ENCODE measurements around the gene MROH7. TPM values are rescaled to one million over a fixed set of nuclear protein-coding genes. Genes with fewer than 3 reads are reported as not detected.

The MROH7 gene
- total and polyA plus RNA-seq, 9 of the 15 experiments (the other 6 are each of a cell fraction or from before 2014, with no cell fraction given) = not detected

- TF ChIP-seq MBD1 (CRISPR knock-in tag; IDR thresholded peaks at IDR 0.05) = no peak
- no peak for TF ChIP-seq ZNF57 (CRISPR knock-in tag; IDR thresholded peaks at IDR 0.05)
- no peak for TF ChIP-seq BRD9 (IDR thresholded peaks at IDR 0.05; ENCODE audit: low read depth, partially characterized antibody)
- no peak for TF ChIP-seq ZNF584 (CRISPR knock-in tag; IDR thresholded peaks at IDR 0.05; ENCODE audit: low read depth)
- peak; percentile 72; the same call in 1 of the 2 replicates for TF ChIP-seq ZBTB17 (CRISPR knock-in tag; IDR thresholded peaks at IDR 0.05)
- TF ChIP-seq NFRKB (IDR thresholded peaks at IDR 0.05; ENCODE audit: low read depth) = no peak
- TF ChIP-seq, protein P1, sequence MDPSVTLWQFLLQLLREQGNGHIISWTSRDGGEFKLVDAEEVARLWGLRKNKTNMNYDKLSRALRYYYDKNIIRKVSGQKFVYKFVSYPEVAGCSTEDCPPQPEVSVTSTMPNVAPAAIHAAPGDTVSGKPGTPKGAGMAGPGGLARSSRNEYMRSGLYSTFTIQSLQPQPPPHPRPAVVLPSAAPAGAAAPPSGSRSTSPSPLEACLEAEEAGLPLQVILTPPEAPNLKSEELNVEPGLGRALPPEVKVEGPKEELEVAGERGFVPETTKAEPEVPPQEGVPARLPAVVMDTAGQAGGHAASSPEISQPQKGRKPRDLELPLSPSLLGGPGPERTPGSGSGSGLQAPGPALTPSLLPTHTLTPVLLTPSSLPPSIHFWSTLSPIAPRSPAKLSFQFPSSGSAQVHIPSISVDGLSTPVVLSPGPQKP (CRISPR knock-in tag; IDR thresholded peaks at IDR 0.05) = no peak
- no peak for TF ChIP-seq SRSF1 (IDR thresholded peaks at IDR 0.05; ENCODE audit: low read depth, low read length)
- TF ChIP-seq AFF1 (IDR thresholded peaks at IDR 0.05; ENCODE audit: low read depth in 1 of 2, partially characterized antibody in 2 of 2) = no peak
- no peak for TF ChIP-seq FOXO4 (CRISPR knock-in tag; IDR thresholded peaks at IDR 0.05)
- no peak for TF ChIP-seq BRF1 (IDR thresholded peaks at IDR 0.05; ENCODE audit: borderline replicate concordance, extremely low read depth, insufficient read length)
- no peak for TF ChIP-seq ARID2 (IDR thresholded peaks at IDR 0.05)
- TF ChIP-seq, protein P2, sequence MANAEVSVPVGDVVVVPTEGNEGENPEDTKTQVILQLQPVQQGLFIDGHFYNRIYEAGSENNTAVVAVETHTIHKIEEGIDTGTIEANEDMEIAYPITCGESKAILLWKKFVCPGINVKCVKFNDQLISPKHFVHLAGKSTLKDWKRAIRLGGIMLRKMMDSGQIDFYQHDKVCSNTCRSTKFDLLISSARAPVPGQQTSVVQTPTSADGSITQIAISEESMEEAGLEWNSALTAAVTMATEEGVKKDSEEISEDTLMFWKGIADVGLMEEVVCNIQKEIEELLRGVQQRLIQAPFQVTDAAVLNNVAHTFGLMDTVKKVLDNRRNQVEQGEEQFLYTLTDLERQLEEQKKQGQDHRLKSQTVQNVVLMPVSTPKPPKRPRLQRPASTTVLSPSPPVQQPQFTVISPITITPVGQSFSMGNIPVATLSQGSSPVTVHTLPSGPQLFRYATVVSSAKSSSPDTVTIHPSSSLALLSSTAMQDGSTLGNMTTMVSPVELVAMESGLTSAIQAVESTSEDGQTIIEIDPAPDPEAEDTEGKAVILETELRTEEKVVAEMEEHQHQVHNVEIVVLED (CRISPR knock-in tag; IDR thresholded peaks at IDR 0.05) = peak; percentile 81
- no peak for TF ChIP-seq IRF9 (tag; IDR thresholded peaks at IDR 0.05)
Observed at GRCh38 chr1:54715493-54716298, 74.1 kb downstream of the MROH7 start, which contains the start of gene TTC4 (continued).
